SU-DHL-6 (cell line): ENCODE data around the gene GOLGA3.
"Not testable (repeated sequence)": the region's sequence is repeated elsewhere in the genome, so short reads cannot be mapped to it uniquely, and the experiment has no call there.

Experiments
- H2AFZ ChIP-seq: fragments of 200-600 bp; sonication (generic); 2 replicates; pipeline ENCODE4 v1.6.1; 2014; ENCODE audit warnings: low read depth, mild to moderate bottlenecking, moderate library complexity, mixed read lengths, antibody characterized with exemption, low read length; ENCODE audit not compliant: severe bottlenecking
- H3F3A ChIP-seq: fragments of 200-600 bp; shearing (Covaris generic); 2 replicates; pipeline ENCODE4 v1.6.0; 2016; ENCODE audit warnings: antibody characterized with exemption, mild to moderate bottlenecking; ENCODE audit not compliant: insufficient read depth
- H3K27ac ChIP-seq: fragments of 200-600 bp; sonication (generic); 2 replicates; pipeline ENCODE4 v1.5.1; 2016; ENCODE audit warnings: low read depth, mild to moderate bottlenecking, low read length, moderate library complexity, mixed read lengths
- H3K27me3 ChIP-seq: fragments of 200-600 bp; sonication (generic), shearing (Covaris generic); 2 replicates; pipeline ENCODE4 v1.6.0; 2014; ENCODE audit warnings: mild to moderate bottlenecking, low read length
- H3K36me3 ChIP-seq: fragments of 200-600 bp; sonication (generic); 2 replicates; pipeline ENCODE4 v1.6.1; 2014; ENCODE audit warnings: mild to moderate bottlenecking, low read length, mixed read lengths
- H3K4me2 ChIP-seq: fragments of 300-600, 200-600 bp; shearing (Covaris generic), sonication (generic); 2 replicates; pipeline ENCODE4 v1.6.0; 2014; ENCODE audit warnings: low read length, low read depth, mild to moderate bottlenecking; ENCODE audit not compliant: poor library complexity, severe bottlenecking
- H3K4me3 ChIP-seq: fragments of 200-600 bp; sonication (generic); 2 replicates; pipeline ENCODE4 v1.5.1; 2014; ENCODE audit warnings: antibody characterized with exemption, low read length, mild to moderate bottlenecking, mixed read lengths; ENCODE audit not compliant: insufficient read depth, poor library complexity, severe bottlenecking
- H3K79me2 ChIP-seq: fragments of 200-600 bp; sonication (generic); 2 replicates; pipeline ENCODE4 v1.6.1; 2014; ENCODE audit warnings: mild to moderate bottlenecking, low read length, moderate library complexity; ENCODE audit not compliant: insufficient read depth
- H3K9ac ChIP-seq: fragments of 200-600 bp; sonication (generic); 2 replicates; pipeline ENCODE4 v1.7.0; 2014; ENCODE audit warnings: mild to moderate bottlenecking, low read length
- H3K9me2 ChIP-seq: fragments of 200-600 bp; sonication (generic); replicated peaks from 2 replicates; pipeline ENCODE4 v1.6.1; 2014; ENCODE audit warnings: low read length; ENCODE audit not compliant: insufficient read depth
- H3K9me3 ChIP-seq: fragments of 200-600 bp; sonication (generic); 2 replicates; pipeline ENCODE4 v1.6.1; 2014; ENCODE audit warnings: low read length, mixed read lengths; ENCODE audit not compliant: insufficient read depth
- H4K20me1 ChIP-seq: fragments of 200-600 bp; sonication (generic); 2 replicates; pipeline ENCODE4 v1.6.1; 2014; ENCODE audit warnings: low read depth, mild to moderate bottlenecking, antibody characterized with exemption, low read length, moderate library complexity, mixed read lengths
- EZH2phosphoT487 ChIP-seq: fragments of 200-600 bp; sonication (generic), shearing (Covaris generic); conservative IDR thresholded peaks from 2 replicates; pipeline ENCODE4 v1.6.1; 2018; ENCODE audit warnings: mild to moderate bottlenecking, antibody characterized with exemption, low read length, moderate library complexity, mixed read lengths
- TF ChIP-seq, protein P1 (sequence below): fragments of 200-600 bp; sonication (generic); IDR thresholded peaks from one replicate; pipeline ENCODE4 v1.5.1; 2017; ENCODE audit warnings: antibody characterized with exemption, mild to moderate bottlenecking, low read length, moderate library complexity; ENCODE audit not compliant: insufficient read depth, poor library complexity, severe bottlenecking

Gene GOLGA3

DNA sequence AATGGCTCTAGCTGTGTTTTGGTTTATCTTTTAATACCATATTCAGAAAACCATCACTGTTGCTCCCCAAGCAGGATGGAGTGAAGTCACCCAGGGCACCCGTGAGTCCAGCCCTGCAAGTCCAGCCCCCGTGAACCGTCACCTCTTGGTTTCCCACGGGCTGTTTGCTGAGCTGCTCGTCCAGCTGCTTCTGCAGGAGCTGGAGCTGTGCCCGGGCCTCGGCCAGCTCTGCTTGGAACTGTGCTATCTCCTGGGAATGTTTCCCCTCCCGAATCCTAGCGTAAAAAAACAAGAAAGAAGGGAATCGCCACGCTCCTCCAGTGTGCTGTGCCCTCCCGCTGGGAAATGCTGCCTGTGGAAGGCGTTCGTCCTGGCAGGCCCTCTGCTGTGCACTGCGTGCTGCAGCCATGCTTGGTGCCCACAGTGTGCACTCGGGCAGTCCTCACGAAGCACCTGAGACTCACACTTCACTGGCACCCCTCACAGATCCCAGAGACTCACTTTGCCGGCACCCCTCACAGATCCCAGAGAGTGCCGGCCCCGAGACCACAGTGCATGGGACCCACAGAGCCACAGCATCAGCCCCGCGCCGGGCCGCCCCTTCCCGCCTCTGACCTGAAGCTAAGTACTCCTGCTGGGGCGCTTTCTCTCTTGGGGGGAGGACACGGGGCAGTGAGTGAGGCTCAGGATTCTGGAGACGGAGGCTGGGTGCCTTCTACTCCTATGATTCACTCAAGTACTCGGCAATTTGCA lies 51.7 kb downstream of the GOLGA3 start:
- Histone ChIP-seq H2AFZ (no peak overlapping the region), H3K79me2 (no peaks in the 10 kb centered on the region), H3K4me3 (no peak overlapping the region), H4K20me1 (no peaks in the 10 kb centered on the region), H3K36me3 (no peaks in the 10 kb centered on the region), H3K27ac (no peak overlapping the region), H3K9ac (no peak overlapping the region), H3K4me2 (no peak overlapping the region), H3K9me3 (no peaks in the 10 kb centered on the region), H3F3A (peaks cover 9% of the 10 kb centered on the region), H3K27me3 (no peaks in the 10 kb centered on the region), H3K9me2 (no peaks in the 10 kb centered on the region)
- TF ChIP-seq EZH2phosphoT487: no peak
- TF ChIP-seq, protein P1, sequence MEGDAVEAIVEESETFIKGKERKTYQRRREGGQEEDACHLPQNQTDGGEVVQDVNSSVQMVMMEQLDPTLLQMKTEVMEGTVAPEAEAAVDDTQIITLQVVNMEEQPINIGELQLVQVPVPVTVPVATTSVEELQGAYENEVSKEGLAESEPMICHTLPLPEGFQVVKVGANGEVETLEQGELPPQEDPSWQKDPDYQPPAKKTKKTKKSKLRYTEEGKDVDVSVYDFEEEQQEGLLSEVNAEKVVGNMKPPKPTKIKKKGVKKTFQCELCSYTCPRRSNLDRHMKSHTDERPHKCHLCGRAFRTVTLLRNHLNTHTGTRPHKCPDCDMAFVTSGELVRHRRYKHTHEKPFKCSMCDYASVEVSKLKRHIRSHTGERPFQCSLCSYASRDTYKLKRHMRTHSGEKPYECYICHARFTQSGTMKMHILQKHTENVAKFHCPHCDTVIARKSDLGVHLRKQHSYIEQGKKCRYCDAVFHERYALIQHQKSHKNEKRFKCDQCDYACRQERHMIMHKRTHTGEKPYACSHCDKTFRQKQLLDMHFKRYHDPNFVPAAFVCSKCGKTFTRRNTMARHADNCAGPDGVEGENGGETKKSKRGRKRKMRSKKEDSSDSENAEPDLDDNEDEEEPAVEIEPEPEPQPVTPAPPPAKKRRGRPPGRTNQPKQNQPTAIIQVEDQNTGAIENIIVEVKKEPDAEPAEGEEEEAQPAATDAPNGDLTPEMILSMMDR: no peak

DNA sequence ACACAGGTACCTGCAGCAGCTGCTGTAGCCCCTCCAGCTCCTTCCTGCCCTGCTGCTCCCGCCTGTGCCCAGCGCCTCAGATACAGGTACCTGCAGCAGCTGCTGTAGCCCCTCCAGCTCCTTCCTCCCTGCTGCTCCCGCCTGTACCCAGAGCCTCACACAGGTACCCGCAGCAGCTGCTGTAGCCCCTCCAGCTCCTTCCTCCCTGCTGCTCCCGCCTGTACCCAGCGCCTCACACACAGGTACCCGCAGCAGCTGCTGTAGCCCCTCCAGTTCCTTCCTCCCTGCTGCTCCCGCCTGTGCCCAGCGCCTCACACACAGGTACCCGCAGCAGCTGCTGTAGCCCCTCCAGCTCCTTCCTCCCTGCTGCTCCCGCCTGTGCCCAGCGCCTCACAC lies 52.4 kb downstream of the GOLGA3 start:
- peaks cover 16% of the 10 kb centered on the region for H3F3A ChIP-seq
- H3K9ac ChIP-seq, H3K9me2 ChIP-seq, H3K36me3 ChIP-seq, H3K79me2 ChIP-seq, H3K27me3 ChIP-seq, H2AFZ ChIP-seq, H3K4me2 ChIP-seq, H3K9me3 ChIP-seq, H4K20me1 ChIP-seq, H3K27ac ChIP-seq, H3K4me3 ChIP-seq: not testable (repeated sequence)

DNA sequence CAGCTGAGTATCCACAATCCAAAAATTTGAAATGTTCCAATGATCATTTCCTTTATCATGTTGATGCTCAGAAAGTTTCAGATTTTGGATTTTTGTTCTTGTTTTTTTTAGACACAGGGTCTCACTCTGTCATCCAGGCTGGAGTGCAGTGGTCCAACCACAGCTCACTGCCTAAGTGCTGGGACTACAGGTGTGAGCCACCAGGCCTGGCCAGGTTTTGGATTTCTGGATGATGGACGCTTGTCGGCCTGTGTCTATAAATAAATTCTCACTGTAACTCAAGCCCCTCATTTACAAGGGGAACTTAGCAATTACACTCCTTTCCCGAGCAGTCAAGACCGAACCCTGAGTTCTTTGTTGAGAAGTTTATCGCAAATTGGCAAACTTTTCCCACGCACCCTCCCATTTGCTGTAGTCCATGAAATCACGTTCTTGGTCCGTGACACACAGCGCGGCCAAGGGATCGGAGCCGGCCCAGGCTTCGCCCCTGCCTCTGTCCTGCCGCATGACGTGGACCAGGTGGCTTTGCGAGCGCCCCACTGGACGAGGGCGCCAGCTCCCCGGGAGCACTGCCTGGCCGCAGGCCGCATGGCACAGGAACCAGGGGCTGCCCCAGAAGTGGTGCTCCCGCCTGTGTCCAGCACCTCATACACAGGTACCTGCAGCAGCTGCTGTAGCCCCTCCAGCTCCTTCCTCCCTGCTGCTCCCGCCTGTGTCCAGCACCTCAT lies 53.0 kb downstream of the GOLGA3 start:
- Histone ChIP-seq H3K9me2 (no peaks in the 10 kb centered on the region), H2AFZ (no peak overlapping the region), H3K4me2 (no peak overlapping the region), H3K36me3 (no peaks in the 10 kb centered on the region), H3K9ac (no peak overlapping the region), H3K27ac (no peak overlapping the region), H3K27me3 (no peaks in the 10 kb centered on the region), H3K4me3 (no peak overlapping the region), H3K79me2 (no peaks in the 10 kb centered on the region), H3F3A (peaks cover 21% of the 10 kb centered on the region), H4K20me1 (no peaks in the 10 kb centered on the region), H3K9me3 (no peaks in the 10 kb centered on the region)
- TF ChIP-seq EZH2phosphoT487: no peak
- TF ChIP-seq, protein P1: no peak
